GM08714 (cell line): Measurements from ENCODE around the gene BEST2.

Experiments used
- H3K4me3 ChIP-seq: fragments of 200-500 bp; sonication (Bioruptor generic); 2 replicates; pipeline ENCODE4 v1.5.1; 2014; ENCODE audit warnings: mild to moderate bottlenecking, low read length, inconsistent platforms
- ZNF274 ChIP-seq: IDR thresholded peaks from 2 replicates; pipeline ENCODE4 v1.6.1; 2012; ENCODE audit warnings: mild to moderate bottlenecking, low read depth, low read length

BEST2 gene

GRCh38 chr19:12784871-12785430, 33.4 kb downstream of the BEST2 start:
- H3K4me3 ChIP-seq = no peak overlapping the region
- TF ChIP-seq ZNF274 = no peak

DNA sequence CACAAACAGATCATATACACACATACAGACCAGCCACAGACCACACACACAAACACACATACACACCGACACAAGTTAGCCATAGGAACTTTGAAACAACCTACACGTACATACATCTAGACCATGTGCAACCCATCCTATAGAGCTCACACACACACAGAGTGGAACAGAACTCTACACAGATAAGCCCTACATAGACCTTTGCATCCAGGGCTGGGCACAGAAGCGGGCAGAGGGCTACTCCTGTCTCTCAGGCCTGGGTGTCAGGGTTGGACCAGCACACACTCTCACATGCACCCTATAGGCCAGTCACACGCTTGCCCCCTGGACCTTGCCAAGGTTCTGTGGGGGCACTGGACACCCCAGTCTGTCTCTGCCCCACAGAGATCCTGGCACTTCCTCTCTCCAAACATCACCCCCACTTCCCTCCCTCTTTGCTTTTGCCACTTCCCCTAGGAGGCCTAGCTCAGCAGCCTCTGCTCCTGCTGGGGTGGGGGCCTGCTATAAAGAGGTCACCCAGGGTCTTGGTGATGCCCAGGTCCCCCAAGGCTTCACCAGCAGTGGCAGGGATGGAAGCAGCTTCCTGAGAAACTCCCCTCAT, 33.9 kb downstream of the BEST2 start:
- H3K4me3 ChIP-seq = no peak overlapping the region
- no peak for TF ChIP-seq ZNF274

DNA sequence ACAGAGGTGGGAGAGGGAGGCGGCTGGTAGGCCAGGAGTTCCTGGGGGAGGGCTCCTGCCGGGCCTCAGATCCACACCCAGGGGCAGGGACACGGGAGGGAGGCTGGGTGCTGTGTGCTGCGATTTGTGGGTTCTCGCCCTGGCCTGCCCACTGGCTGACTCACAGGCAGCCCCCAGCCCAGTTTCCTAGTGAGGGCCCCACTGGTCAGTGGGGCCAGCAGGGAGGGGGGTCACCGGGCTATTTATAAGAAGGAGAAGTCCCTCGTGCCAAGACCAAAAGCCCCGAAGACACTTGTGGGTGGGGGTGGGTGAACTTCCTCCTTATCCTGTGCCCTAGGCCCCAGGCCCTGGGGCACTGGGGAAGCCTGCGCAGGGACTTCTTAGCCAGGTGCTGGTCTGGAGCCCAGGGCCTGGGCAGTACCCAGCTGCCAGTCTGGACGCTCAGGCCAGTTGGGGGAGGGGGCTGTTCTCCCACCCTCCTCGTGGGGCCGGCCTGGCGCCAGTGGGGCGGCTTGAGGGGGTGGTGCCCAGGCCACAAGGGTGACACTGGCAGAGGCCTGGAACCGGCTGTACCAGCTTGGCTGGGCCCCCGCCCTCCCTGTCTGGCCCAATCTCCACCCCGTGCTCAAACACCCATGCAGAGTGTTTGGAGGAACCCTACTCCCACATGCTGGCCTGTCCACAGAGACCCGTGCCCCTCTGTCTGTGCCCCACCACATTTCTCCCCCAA, 34.7 kb downstream of the BEST2 start:
- no peak for TF ChIP-seq ZNF274
- H3K4me3 ChIP-seq = no peak overlapping the region

DNA sequence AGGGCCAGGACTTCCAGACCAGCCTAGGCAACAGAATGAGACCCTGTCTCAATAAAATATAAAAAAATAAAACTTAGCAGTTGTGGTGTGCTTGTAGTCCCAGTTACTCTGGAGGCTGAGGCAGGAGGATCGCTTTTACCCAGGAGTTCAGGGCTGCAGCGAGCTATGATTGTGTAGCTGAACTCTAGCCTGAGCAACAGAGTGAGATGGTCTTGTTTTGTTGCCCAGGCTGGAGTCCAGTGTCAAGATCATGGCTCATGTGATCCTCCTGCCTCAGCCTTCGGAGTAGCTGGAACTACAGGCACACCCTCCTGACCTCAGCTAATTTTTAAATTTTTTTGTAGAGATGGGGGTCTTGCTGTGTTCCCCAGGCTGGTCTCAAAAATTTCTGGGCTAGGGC, 35.4 kb downstream of the BEST2 start:
- TF ChIP-seq ZNF274 = no peak
- H3K4me3 ChIP-seq = no peak overlapping the region

- H3K4me3 ChIP-seq = no peak overlapping the region
- TF ChIP-seq ZNF274 = no peak
Measured at GRCh38 chr19:12787458-12787857, 35.9 kb downstream of the BEST2 start.

- no peak for TF ChIP-seq ZNF274
- peak overlapping the region; percentile 51; the same call in 1 of the 2 replicates for H3K4me3 ChIP-seq
Measured at GRCh38 chr19:12788042-12788681, 36.6 kb downstream of the BEST2 start.

- no peak for TF ChIP-seq ZNF274
- peak overlapping the region; percentile 51; the same call in 1 of the 2 replicates for H3K4me3 ChIP-seq
Measured at GRCh38 chr19:12788682-12789097, 37.1 kb downstream of the BEST2 start.

- H3K4me3 ChIP-seq = peak overlapping the region; percentile 51; the same call in 1 of the 2 replicates
- no peak for TF ChIP-seq ZNF274
Measured at GRCh38 chr19:12789098-12789903, 37.7 kb downstream of the BEST2 start.

- TF ChIP-seq ZNF274 = no peak
- peak overlapping the region; percentile 31; the same call in 1 of the 2 replicates for H3K4me3 ChIP-seq
Measured at GRCh38 chr19:12789904-12790619, 38.5 kb downstream of the BEST2 start.

GRCh38 chr19:12790628-12791344, 39.2 kb downstream of the BEST2 start:
- TF ChIP-seq ZNF274 = no peak
- H3K4me3 ChIP-seq = peak overlapping the region; percentile 31; the same call in 1 of the 2 replicates

DNA sequence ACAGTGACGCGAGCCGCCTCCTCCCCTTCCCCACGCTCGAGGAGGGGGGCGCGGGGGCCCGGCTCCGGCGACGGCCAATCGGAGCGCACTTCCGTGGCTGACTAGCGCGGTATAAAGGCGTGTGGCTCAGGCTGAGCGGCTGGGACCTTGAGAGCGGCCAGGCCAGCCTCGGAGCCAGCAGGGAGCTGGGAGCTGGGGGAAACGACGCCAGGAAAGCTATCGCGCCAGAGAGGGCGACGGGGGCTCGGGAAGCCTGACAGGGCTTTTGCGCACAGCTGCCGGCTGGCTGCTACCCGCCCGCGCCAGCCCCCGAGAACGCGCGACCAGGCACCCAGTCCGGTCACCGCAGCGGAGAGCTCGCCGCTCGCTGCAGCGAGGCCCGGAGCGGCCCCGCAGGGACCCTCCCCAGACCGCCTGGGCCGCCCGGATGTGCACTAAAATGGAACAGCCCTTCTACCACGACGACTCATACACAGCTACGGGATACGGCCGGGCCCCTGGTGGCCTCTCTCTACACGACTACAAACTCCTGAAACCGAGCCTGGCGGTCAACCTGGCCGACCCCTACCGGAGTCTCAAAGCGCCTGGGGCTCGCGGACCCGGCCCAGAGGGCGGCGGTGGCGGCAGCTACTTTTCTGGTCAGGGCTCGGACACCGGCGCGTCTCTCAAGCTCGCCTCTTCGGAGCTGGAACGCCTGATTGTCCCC, 39.9 kb downstream of the BEST2 start, which contains the start of gene JUNB:
Gene JUNB (plus strand): TSS at position 142 of the 706 bp plus-strand sequence. CDS start 286 bp downstream, at position 428.
- TF ChIP-seq ZNF274 = no peak
- H3K4me3 ChIP-seq = peak within 1 kb of the TSS; percentile 85
